ENCODE measurements around the gene NALCN. TPM values are rescaled to one million over a fixed set of nuclear protein-coding genes. Genes with fewer than 3 reads are reported as not detected.

Gene NALCN
- 3.5 TPM for total RNA-seq
- long read RNA-seq, result 0 reads

- ATAC-seq, result peak; percentile 70
- peaks cover 25% of the 10 kb centered on the region for H3K27me3 ChIP-seq
- H3K4me1 ChIP-seq, result no peaks in the 10 kb centered on the region
- H3K9me3 ChIP-seq, result no peaks in the 10 kb centered on the region
- DNase-seq, result no peak
- intact Hi-C loops (cut with DNase I), result no loop called here
- TF ChIP-seq, protein P1, sequence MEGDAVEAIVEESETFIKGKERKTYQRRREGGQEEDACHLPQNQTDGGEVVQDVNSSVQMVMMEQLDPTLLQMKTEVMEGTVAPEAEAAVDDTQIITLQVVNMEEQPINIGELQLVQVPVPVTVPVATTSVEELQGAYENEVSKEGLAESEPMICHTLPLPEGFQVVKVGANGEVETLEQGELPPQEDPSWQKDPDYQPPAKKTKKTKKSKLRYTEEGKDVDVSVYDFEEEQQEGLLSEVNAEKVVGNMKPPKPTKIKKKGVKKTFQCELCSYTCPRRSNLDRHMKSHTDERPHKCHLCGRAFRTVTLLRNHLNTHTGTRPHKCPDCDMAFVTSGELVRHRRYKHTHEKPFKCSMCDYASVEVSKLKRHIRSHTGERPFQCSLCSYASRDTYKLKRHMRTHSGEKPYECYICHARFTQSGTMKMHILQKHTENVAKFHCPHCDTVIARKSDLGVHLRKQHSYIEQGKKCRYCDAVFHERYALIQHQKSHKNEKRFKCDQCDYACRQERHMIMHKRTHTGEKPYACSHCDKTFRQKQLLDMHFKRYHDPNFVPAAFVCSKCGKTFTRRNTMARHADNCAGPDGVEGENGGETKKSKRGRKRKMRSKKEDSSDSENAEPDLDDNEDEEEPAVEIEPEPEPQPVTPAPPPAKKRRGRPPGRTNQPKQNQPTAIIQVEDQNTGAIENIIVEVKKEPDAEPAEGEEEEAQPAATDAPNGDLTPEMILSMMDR (IDR thresholded peaks at IDR 0.05), result no peak
- H3K4me3 ChIP-seq, result peak within 1 kb of the TSS; percentile 52
- no peaks in the 10 kb centered on the region for H3K36me3 ChIP-seq
- H3K27ac ChIP-seq, result no peak within 1 kb of the TSS
Observed at GRCh38 chr13:101416181-101417042, at the start of gene NALCN. Gene NALCN (minus strand): TSS chr13:101416508. CDS start chr13:101399126, 17,382 bp downstream.

GRCh38 chr13:101465877-101466276, 49.6 kb upstream of the NALCN start:
- H3K27me3 ChIP-seq, result no peaks in the 10 kb centered on the region
- H3K4me1 ChIP-seq, result no peaks in the 10 kb centered on the region
- no peaks in the 10 kb centered on the region for H3K9me3 ChIP-seq
- no peak overlapping the region for H3K27ac ChIP-seq
- H3K4me3 ChIP-seq, result no peak overlapping the region
- DNase-seq, result no peak
- TF ChIP-seq, protein P1 (IDR thresholded peaks at IDR 0.05), result no peak
- intact Hi-C loops (cut with DNase I), result no loop called here
- H3K36me3 ChIP-seq, result no peaks in the 10 kb centered on the region
- ATAC-seq, result no peak

- TF ChIP-seq, protein P1 (IDR thresholded peaks at IDR 0.05), result no peak
- intact Hi-C loops (cut with DNase I), result no loop called here
- Histone ChIP-seq H3K36me3 (no peaks in the 10 kb centered on the region), H3K27me3 (no peaks in the 10 kb centered on the region), H3K27ac (no peak overlapping the region), H3K9me3 (no peaks in the 10 kb centered on the region), H3K4me3 (no peak overlapping the region), H3K4me1 (no peaks in the 10 kb centered on the region)
- ATAC-seq (no peak), DNase-seq (no peak)
Observed at GRCh38 chr13:101457176-101457575, 40.9 kb upstream of the NALCN start.

GRCh38 chr13:101455863-101456262, 39.6 kb upstream of the NALCN start:
- H3K9me3 ChIP-seq, result no peaks in the 10 kb centered on the region
- H3K27me3 ChIP-seq, result no peaks in the 10 kb centered on the region
- no peak overlapping the region for H3K27ac ChIP-seq
- no peak for DNase-seq
- H3K4me3 ChIP-seq, result no peak overlapping the region
- no peaks in the 10 kb centered on the region for H3K4me1 ChIP-seq
- peak; percentile 36 for ATAC-seq
- TF ChIP-seq, protein P1 (IDR thresholded peaks at IDR 0.05), result no peak
- no peaks in the 10 kb centered on the region for H3K36me3 ChIP-seq
- intact Hi-C loops (cut with DNase I), result no loop called here

- Histone ChIP-seq H3K9me3 (no peaks in the 10 kb centered on the region), H3K4me1 (peaks cover 4% of the 10 kb centered on the region), H3K27me3 (no peaks in the 10 kb centered on the region), H3K27ac (no peak overlapping the region), H3K4me3 (peak overlapping the region; percentile 55), H3K36me3 (no peaks in the 10 kb centered on the region)
- intact Hi-C loops (cut with DNase I), result no loop called here
- ATAC-seq (no peak), DNase-seq (no peak)
- TF ChIP-seq, protein P1 (IDR thresholded peaks at IDR 0.05), result no peak
Observed at GRCh38 chr13:101454767-101455166, 38.5 kb upstream of the NALCN start.

Measured in upper lobe of right lung (tissue), 1 donor.